Hematopoietic multipotent progenitor cell treated with erythropoietin and hydrocortisone succinate and interleukin-3 and kit ligand, for 4 days (in vitro differentiated cells): Measurements from ENCODE around the gene EFHC1.
"Not testable (repeated sequence)": the region's sequence is repeated elsewhere in the genome, so short reads cannot be mapped to it uniquely, and the experiment has no call there.

Source experiments
- DNase-seq: peaks from one replicate; pipeline ENCODE4 v3.0.0-alpha.2; 2015

The EFHC1 gene

DNA sequence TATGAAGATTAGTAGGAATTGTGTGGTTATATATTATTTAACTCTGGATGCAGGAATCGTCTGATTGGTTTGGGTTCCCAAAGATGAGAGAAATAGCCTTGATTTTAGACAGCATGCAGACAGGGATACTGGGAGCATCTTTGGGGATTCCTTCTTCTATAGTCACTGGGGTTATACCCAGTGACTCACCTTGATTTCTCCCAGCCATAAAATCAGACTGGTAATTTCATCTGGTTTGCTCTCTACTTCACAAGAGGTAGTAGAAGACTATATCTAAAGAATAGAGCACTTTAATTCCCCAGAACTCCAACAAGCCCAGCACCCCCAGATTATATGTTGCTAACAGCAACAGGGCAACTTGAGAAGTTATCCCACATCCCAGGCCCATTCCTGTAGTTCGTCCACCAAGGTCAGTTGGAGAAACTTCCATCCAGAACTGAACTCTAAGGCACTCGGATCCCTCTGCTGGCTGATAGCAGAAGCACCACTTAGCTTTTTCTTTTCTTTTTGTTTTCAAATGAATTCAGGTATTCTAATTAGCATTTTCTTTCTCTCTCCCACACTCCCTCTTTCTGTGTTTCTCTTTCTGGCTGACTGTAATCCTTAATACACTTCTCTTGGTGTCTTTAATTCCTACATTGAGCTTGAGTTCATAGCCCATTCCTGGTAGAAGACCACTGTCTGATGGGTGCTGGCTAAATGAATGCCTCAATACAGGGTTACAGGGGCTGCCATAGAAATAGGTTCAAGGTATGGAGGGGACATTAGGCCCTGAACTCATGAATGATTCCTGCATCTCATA, 20.4 kb upstream of the EFHC1 start:
- peak; percentile 77 for DNase-seq

DNA sequence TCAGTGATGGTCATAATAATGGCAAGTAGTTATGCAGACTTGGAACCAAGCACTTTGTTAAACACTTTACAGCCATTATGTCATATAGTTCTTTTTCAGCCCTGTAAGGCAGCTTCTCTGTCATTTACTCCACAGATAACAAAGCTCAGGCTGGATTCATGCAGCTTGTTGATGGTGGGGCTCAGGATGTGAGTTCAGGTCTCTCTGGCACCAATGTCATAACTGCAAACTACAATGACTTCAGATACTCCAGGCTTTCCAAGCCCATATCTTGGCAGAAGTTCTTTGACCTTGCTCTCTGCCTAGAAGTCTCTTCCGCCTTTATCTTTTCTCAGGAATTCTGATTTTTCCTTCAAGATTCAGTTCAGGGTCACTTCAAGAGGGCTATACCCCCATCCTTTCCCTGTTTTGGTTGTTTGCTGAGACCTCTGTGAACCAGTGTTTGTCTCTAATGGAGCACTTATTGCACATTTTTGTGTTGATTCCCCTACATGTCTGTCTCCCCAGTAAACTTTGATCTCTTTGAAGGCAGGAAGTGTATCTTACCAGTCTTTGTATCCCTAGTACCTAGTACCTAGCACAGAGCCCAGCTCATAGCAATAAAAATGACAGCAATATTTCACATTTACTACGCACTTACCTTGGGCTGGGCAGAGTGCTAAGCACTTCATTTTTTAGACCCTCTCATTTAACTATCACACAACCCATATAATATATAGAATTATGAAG, 19.7 kb upstream of the EFHC1 start:
- DNase-seq = no peak

GRCh38 chr6:52403086-52403485, 17.1 kb upstream of the EFHC1 start:
- no peak for DNase-seq

GRCh38 chr6:52403627-52404026, 16.5 kb upstream of the EFHC1 start:
- DNase-seq = peak; percentile 80

DNA sequence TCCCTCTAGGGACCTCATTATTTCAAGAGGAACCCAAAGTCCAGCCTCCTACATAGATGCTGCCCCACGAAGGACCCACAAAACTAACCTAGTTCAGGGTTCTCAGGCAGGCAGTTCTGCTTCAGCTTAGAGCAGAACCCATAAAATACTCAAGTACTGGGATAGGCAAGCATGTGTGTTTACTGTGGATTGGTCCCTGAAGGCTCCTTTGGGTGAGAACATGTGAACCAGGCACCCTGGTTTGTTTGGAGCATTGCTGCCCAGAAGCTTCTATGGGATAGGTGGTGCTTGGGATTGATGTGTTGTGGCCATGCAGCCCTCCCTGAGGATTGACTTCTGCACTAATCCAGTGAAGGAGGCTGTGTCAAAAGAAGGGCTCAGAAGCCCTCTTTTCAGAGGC, 14.9 kb upstream of the EFHC1 start:
- DNase-seq = no peak

DNA sequence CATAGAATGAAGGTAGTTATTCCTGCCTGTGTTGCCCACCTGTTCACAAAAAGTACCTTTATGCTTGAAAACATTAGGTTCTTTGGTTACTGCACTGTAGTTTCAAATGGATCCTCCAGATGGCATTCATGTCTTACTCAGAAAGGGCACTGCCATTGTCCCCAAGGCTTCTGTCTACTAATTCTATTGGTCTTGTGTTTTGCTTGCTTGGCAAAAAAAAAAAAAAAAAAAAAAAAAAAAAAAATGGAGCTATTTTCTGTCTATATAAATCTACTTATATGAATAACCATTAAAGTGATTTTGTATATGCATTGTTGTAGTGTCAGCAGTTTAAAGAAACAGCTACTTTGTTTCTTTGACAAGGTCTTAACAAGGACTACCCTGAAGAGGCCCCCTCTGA, 12.7 kb upstream of the EFHC1 start:
- DNase-seq = peak; percentile 85

DNA sequence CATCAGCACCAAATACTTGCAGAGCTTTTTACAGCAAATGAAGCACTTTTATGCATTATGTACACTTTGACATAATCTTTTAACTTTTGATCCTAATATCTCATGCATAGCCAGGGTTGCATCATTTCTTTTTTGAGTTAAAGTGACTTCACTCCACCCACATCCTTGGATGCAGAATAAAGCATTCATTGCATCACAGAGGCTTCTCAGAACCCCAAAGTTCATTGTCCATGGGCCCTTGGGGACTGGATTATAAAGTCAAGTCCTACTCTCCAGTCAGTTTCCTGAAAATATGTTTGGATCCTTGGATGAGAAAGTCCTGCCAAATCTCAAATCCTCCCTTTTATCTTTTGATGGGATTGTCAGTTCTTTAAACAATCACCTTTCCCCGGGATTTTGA, 10.6 kb upstream of the EFHC1 start:
- DNase-seq = no peak

GRCh38 chr6:52410979-52411378, 9.2 kb upstream of the EFHC1 start:
- no peak for DNase-seq

DNA sequence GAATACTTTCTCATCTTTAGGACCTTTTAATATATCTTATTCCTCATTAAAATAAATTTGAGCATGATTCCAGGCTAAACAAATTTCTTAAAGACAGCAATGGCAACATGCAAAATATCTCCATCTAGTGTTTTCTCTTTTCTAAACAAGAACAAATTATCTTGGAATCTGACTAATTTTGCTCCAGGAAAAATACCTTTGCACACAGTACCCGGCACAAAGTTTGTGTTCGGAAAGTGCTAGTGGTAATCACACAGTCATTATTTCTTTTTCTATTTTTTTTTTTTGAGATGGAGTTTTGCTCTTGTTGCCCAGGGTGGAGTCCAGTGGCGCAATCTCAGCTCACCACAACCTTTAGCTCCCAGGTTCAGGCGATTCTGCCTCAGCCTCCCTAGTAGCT, 8.2 kb upstream of the EFHC1 start:
- no peak for DNase-seq

DNA sequence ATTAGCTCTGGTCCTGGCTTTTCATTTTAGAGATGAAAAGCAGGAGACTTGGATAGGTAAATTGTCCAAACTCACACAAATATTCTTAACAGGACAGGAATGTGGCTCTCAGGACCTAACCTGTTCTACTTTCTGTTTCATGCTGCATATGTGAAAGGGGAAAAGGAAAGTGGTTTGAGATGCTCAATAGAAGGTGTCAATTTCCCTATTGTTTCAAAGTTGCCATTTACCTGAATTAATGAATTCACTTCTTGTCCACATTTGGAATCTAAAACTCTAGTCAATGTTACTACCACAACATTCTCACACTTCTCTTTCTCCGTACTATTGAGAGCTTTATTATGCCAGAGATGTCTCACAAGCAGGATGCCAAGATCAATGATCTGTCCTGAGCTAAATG, 4.8 kb upstream of the EFHC1 start:
- no peak for DNase-seq

- peak; percentile 39 for DNase-seq
These were observed 4.1 kb upstream of the EFHC1 start for GRCh38 chr6:52415917-52416628.

GRCh38 chr6:52416629-52417151, 3.5 kb upstream of the EFHC1 start:
- DNase-seq = peak; percentile 79

- DNase-seq = no peak
These were observed 2.4 kb upstream of the EFHC1 start for GRCh38 chr6:52417675-52418111.

GRCh38 chr6:52418606-52419005, 1.5 kb upstream of the EFHC1 start:
- no peak for DNase-seq

- no peak for DNase-seq
These were observed 671 bp downstream of the EFHC1 start for GRCh38 chr6:52420668-52421358.

DNA sequence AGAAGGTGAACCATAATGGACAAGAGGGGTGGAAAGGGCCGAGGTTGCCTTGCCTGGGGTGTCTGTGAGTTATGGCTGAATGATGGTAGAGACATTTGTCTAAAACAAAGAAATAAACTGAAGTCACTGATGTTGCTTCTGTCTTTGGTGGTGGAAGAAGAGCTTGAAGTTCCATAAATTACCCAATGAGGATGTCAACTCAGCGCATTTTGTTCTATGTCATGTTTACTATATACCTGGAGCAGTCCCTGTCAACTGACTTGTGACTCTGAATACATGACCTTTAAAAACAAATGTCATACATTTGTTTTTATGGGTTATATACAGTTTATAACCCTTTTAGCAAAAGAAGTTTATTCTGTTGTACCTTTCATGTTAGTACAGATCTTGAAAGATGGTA, 2.0 kb downstream of the EFHC1 start:
- no peak for DNase-seq

- DNase-seq = no peak
These were observed 3.3 kb downstream of the EFHC1 start for GRCh38 chr6:52423448-52423847.

DNA sequence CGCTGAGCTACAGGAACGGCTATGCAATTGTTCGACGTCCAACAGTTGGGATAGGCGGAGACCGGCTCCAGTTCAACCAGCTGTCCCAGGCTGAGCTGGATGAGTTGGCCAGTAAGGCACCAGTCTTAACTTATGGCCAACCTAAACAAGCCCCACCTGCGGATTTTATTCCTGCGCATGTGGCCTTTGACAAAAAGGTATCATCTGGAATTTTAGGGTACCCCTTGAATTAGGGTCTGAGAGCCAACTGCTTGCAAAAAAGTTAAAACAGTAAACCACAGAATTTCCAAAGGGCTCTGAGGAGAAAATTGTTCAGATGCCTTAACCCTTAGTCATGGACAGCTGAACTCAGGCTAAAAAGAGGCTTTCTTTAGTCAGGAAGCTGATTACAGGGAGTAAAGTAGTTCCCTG, 3.8 kb downstream of the EFHC1 start:
- DNase-seq = no peak

GRCh38 chr6:52424513-52424912, 4.4 kb downstream of the EFHC1 start:
- DNase-seq = no peak

- no peak for DNase-seq
These were observed 6.5 kb downstream of the EFHC1 start for GRCh38 chr6:52426667-52427066.

GRCh38 chr6:52433294-52433693, 13.2 kb downstream of the EFHC1 start:
- DNase-seq = not testable (repeated sequence)

DNA sequence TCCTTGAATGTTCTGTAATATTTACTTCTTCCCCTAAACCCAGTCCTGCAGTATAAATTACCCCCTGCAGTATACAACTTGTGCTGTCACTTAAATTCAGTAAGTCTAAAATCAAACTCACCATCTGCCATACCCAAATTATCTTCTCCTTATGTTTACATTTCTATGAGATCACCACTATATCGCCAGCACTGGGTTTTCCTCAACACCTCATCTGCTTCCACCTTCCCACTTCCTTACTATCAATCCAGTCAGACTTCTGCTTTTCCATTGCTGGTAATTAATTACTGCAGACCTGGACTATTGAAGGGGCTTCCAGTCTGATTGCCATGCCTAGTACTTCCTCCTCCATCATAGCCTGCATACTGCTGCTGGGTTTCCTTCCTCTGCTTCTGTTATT, 15.2 kb downstream of the EFHC1 start:
- DNase-seq = no peak

GRCh38 chr6:52438926-52439325, 18.8 kb downstream of the EFHC1 start:
- DNase-seq = no peak
